Measurements from ENCODE around the gene TMPRSS11E.
"Not testable (repeated sequence)": the region's sequence is repeated elsewhere in the genome, so short reads cannot be mapped to it uniquely, and the experiment has no call there.

The TMPRSS11E gene

DNA sequence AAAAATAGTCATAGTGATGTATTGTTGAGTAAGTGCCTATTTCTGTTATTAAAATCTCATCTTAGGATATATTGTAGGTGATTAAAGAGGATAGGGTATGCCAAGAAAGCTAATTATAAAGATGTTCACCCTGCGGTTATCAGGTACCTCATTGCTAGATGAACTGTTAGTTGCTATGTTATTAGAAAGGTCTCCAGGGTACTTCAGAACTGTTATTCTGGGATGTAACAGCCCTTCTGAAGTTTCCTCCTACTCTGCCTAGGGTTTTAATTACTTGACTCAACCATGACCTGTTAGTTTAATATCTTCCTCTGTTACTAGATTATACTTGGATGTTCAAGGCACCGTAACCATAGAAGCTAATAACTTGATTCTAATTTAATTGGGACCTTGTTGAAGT lies 15.4 kb downstream of the TMPRSS11E start:
- DNase-seq (ENCODE audit: low read depth), result no peak

DNA sequence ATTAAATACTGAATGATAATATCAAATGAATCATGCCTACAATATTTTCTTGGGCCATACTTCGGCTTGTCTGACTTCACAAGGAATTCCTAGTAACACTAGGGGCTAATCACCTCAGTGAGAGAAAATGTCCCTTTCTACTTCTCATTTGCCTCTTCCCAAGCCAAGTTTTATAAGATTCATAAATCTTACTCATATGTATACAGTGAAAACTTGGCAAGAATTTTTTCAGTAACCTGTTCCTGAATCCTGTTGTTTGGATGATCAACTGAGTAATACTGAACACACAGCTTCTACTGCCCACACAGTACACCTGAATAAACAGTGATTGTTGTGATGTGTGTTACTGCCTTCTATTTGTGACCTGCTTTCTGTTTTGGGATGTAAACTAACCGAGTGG lies 16.5 kb downstream of the TMPRSS11E start:
- no peak for DNase-seq (ENCODE audit: low read depth)

DNA sequence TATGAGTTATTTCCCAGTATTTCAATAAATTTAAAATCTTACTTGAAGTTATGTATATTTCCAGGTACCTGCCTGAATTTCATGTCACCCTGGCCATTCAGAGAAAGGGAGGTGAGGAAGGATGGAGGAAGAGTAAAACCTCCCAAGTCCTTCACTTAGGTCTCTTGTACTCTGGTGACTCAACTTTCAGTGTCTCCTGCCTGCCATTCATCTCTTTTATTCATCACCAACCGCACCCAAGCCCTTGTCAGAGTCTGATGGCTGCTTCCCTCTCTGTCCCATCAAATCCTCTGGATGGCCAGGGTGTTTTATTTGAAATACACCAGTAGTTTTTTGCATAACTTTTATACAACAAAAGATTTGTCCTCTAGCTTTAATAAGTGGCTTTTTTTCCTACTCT lies 17.8 kb downstream of the TMPRSS11E start:
- DNase-seq (ENCODE audit: low read depth), result no peak

DNA sequence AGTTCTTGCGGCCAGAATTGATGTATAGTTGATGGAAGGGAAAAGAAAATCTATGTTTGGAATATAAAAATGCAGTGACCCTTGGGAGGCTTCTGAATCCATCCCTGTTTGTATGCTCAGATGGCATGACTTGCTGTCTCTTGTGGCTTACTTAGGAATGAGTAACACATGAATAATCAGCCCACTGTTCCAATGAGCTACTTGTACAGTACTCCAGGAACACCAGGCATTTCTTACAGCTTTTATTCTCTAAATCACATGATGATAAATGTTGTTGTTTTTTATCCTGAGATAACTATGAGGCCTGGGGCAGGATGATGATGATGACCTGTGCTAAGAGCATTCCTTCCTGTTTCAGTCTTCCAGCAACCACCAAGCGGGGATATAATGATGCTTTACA lies 18.9 kb downstream of the TMPRSS11E start:
- DNase-seq (ENCODE audit: low read depth), result peak; percentile 58

DNA sequence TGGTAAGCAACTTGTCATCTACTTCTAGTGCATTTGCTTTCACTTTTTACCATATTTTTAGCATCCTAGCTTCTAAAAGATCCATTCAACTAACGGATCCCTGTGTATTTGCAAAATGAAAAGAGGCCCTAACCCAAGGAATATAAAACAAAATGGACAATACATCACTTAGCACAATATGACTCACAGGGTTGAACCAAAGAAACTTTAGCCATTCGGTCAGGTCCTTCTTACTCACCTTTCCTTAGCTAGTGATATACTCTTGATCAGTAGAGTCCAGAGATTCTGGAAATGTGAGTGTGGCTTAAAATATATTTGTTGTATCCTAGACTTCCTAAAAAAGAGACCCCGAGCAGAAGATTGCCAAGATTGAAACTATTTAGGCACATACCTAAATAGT lies 19.5 kb downstream of the TMPRSS11E start:
- no peak for DNase-seq (ENCODE audit: low read depth)

DNA sequence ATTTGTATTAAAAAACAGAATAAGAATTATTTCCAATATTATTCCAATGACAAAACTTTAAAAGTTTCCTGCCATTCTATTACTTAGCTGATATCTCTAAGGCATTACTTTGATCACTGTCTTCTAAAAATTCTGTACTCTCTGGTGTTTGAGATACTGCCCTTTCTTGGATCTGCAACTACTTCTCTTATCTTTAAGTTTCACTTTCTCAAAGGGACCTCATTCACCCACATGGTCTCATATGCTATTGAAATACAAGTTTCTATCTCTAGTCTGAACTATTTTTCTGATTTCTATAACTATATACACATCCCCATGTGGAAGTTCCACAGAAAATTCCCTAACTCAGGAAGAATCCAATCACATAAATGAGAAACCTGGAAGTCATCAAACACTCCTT lies 22.2 kb downstream of the TMPRSS11E start:
- no peak for DNase-seq (ENCODE audit: low read depth)

DNA sequence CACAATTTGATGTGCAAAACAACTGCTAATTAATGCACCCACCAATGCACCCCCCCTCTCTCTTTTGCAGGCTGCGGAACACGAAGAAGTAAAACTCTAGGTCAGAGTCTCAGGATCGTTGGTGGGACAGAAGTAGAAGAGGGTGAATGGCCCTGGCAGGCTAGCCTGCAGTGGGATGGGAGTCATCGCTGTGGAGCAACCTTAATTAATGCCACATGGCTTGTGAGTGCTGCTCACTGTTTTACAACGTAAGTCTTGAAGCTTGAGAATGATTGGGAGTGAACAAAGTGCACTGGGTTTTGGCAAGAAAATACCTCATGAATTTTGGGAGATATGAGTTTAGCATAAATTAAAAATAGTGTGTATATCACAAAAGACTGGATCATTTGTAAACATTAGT lies 28.9 kb downstream of the TMPRSS11E start:
- peak; percentile 25 for DNase-seq (ENCODE audit: low read depth)

DNA sequence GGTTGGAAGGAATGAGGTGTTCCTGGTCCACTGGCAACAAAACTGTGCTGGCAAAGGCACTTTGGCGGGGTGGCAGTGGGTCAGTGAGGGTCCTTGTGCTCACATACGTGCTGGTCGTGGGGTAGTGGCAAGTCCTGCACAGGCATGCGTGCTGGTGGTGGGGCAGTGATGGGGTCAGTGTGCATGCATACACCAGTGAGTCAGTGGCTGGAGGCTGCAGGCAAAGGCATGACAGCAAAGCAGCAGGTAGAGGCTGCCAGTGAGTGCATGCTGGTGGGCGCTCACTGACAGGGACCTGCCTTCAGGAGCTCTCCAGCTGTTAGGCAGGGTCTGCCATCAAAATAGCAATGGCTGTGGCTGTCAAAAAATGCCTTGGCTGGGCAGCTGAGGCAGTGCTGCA lies 42.1 kb downstream of the TMPRSS11E start:
- DNase-seq (ENCODE audit: low read depth), result no peak

DNA sequence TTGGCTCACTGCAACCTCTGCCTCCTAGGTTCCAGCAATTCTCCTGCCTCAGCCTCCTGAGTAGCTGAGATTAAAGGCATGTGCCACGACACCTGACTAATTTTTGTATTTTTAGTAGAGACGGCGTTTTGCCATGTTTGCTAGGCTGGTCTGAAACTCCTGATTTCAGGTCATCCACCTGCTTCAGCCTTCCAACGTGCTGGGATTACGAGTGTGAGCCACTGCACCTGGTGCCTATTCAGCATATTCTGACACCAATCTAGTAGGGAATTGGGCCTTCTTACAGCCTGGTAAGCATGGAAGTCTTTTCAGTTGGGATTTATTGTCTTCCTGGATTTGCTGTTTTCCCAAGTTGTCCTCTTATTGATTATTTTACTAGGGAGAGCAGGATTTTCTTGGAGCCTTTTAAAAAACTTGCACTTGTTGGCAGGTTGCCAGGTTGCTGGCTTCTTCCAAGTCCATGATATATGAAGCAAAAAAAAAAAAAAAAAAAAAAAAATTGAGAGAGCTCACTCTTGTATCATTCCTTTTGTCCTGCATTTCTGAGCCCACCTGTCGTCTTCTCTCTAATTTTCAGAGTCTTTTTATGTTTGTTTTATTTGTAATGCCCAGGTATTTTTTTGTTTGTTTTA lies 43.7 kb downstream of the TMPRSS11E start:
- peak; percentile 2 for DNase-seq (ENCODE audit: low read depth)

DNA sequence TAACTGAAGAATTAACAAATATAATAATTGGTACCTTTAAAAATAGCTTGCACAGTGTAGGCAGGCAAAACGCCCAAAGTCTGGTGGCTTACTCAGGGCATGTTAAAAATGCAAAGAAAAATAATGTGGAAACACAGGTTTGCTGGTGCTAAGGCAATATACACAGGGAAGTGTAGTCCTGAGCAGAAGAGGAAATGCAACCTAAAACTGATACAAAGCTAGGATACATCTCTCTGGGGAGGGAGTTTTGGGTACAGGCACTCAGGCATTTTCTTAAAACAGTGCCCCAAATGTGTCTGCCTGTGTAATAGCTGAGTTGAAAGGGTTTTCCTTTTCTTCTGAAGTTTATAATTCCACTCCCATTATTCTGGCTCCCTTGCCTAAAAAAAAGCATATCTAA lies 47.4 kb downstream of the TMPRSS11E start:
- DNase-seq (ENCODE audit: low read depth), result no peak

DNA sequence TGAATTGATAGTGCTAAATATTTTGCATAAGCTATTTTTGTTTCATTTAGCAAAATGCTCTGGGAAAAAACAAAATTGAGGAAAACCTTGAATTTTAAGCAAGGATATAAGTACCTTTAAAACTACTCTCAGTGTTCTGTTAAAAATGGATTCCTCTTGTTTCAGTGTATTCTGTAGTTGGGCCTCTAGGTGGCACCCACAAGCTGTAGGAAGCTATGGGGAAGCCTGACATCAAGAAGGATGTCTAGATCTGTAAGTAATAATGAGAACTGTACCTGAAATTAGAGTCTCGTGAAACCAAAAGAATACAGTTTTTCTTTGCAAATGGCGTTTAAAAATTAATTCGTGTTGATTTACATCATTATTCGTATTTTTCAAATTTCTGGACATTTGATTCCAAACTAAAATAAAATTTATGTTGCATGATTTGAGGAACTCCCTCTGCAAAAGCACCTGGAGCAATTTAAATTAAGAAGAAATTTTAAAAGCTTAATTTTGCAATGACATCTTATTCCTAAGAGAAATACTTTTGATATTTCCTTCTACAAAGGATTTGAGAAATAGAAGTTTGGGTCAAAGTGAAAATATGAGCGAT lies 51.2 kb downstream of the TMPRSS11E start:
- DNase-seq (ENCODE audit: low read depth), result peak; percentile 61

DNA sequence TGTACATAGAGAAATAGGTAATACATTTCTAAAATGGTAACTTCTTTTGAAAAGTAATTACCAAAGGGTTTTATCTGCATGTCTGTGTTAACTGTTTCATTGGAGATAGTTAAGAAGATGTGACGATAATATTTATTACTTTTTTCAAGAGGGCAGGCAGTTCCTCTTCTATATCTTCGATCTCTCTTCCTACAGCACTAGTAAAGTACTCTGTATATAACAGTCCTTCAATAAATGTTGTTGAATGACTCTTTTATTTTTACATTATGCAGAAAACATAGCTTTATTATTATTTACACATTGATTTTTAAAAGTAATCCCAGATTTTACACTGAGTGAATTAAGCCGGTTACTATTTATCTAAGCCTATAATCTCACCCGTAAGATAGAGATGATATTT lies 51.8 kb downstream of the TMPRSS11E start:
- DNase-seq (ENCODE audit: low read depth), result no peak

DNA sequence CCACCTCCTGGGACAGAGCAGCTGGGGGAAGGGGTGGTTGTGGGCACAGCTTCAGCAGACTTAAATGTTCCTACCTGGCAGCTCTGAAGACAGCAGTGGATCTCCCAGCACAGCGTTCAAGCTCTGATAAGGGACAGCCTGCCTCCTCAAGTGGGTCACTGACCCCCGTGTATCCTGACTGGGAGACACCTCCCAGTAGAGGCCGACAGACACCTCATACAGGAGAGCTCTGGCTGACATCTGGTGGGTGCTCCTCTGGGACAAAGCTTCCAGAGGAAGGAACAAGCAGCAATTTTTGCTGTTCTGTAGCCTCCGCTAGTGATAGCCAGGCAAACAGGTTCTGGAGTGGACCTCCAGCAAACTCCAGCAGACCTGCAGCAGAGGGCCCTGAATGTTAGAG lies 56.2 kb downstream of the TMPRSS11E start:
- not testable (repeated sequence) for DNase-seq (ENCODE audit: low read depth)

DNA sequence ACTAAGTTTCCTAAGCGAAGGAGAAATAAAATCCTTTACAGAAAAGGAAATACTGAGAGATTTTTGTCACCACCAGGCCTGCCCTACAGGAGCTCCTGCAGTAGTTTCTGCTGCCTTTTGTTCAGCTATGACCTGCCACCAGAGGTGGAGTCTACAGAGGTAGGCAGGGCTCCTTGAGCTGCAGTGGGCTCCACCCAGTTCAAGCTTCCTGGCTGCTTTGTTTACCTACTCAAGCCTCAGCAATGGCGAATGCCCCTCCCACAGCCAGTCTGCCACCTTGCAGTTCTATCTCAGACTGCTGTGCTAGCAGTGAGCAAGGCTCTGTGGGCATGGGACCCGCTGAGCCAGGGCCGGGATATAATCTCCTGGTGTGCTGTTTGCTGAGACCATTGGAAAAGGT lies 57.6 kb downstream of the TMPRSS11E start:
- DNase-seq (ENCODE audit: low read depth), result not testable (repeated sequence)

DNA sequence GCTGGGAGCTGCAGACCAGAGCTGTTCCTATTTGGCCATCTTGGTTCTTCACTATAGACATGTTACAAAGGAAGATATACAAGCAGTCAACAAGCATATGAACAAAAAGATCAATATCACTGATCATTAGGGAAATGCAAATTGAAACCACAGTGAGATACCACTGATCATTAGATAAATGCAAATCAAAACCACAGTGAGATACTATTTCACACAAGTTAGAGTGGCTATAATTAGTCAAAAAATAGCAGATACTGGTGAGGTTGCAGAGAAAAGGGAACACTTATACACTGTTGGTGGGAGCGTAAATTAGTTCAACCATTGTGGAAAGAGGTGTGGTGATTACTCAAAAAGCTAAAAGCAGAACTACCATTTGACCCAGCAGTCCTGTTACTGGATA lies 58.2 kb downstream of the TMPRSS11E start:
- DNase-seq (ENCODE audit: low read depth), result not testable (repeated sequence)

DNA sequence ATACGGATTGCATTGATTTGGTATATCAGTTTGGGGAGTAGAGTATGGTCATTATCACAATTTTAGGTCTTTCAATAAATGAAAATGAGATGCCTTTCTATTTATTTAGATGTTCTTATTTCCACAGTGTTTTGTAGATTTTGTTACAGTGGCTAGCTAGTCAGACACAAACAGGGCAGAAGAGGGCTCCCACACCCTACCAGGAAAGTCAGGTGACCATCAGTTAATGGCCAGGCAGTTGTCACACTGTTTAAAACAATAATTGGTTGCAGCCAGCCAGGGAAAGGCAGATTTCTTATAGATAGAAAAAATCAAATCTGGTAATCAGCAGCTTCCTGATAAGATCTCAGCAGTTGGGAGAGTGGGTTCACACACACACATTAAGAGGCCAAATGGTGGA lies 71.6 kb downstream of the TMPRSS11E start:
- no peak for DNase-seq (ENCODE audit: low read depth)

DNA sequence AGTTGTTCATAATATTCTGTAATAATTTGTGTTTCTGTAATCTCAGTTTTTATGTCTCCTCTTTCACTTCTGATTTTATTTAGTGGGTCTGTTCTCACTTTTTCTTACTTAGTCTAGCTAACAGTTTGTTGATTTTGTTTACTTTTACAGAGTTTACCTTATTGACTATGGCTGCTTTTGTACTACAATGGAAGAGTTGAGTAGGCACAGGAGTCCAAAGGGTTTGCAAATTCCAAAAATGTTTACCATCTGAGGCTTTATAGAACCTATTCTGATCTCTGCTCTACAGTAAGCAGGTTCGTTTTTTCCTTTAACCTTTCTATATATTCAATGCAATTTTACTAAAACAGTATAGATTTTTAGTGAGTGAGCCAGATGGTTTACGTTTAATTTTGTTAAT lies 73.7 kb downstream of the TMPRSS11E start:
- DNase-seq (ENCODE audit: low read depth), result no peak

DNA sequence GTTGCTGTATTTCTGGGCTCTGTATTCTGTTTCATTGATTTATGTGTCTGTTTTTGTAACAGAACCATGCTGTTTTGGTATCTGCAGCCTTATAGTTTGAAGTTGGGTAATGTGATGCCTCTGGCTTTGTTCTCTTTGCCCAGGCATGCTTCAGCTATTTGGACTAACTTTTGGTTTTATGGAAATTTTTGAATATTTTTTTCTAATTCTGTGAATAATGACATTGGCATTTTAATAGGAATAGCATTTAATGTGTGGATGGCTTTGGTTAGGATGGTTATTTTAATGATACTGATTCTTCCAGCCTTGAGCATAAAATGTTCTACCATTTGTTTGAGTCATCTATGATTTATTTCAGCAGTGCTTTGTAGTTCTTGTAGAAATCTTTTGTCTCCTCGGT lies 75.0 kb downstream of the TMPRSS11E start:
- peak; percentile 3 for DNase-seq (ENCODE audit: low read depth)

DNA sequence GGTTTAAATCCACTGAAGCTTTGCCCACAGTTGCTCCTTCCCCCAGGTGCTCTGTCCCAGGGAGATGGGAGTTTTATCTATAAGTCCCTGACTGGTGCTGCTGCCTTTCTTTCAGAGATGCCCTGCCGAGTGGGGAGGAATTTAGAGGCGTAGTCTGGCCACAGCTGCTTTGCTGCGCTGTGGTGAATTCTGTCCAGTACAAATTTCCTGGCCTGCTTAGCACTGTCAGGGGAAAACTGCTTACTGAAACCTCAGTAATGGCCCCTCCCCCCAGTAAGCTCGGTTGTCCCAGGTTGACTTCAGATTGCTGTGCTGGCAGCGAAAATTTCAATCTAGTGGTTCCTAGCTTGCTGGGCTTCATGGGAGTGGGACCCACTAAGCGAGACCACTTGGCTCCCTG lies 88.7 kb downstream of the TMPRSS11E start:
- DNase-seq (ENCODE audit: low read depth), result no peak

DNA sequence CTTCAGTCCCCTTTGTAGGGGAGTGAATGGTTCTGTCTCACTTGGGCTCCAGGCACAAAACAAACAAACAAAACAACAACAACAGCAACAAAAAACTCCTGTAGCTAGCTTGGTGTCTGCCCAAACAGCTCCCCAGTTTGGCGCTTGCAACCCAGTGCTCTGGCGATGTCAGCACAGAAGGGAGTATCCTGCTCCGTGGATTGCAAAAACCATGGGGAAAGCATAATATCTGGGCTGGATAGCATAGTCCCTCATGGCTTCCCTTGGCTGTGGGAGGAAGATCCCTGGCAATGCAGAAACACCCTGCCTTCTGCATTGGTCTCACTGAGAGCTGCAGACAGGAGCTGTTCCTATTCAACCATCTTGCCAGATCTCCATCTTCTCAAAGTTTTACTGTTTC lies 89.1 kb downstream of the TMPRSS11E start:
- DNase-seq (ENCODE audit: low read depth), result no peak

DNA sequence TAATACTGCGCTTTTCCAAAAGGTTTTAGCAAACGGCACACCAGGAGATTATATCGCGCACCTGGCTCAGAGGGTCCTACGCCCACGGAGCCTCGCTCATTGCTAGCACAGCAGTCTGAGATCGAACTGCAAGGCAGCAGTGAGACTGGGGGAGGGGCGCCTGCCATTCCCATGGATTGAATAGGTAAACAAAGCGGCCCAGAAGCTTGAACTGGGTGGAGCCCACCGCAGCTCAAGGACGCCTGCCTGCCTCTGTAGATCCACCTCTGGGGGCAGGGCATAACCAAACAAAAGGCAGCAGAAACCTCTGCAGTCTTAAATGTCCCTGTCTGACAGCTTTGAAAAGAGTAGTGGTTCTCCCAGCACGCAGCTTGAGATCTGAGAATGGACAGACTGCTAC lies 95.5 kb downstream of the TMPRSS11E start:
- not testable (repeated sequence) for DNase-seq (ENCODE audit: low read depth)

Measured in EH (cell line).